SK-N-SH (cell line): ENCODE results near the gene PELI1. TPM values are rescaled to one million over a fixed set of nuclear protein-coding genes. Genes with fewer than 3 reads are reported as not detected.

Experiments used
- CTCF ChIA-PET: fragments of 300-600, 350-600 bp; formaldehyde crosslinking; extraction: SDS; loops from one replicate; lab custom pipeline; 2021; lab: Yijun Ruan, JAX
- POLR2A ChIA-PET: fragments of 350-600 bp; sonication (Branson Sonifier 250); formaldehyde crosslinking; extraction: SDS; loops from one replicate; lab custom pipeline; 2020; ENCODE audit warnings: antibody characterized with exemption, inconsistent platforms; lab: Yijun Ruan, JAX
- DNase-seq: peaks from one replicate; pipeline ENCODE4 v3.0.0; 2012
- H2AFZ ChIP-seq: fragments of 200-600 bp; sonication (generic); 2 replicates; pipeline ENCODE4 v1.8.1; 2016; ENCODE audit warnings: antibody characterized with exemption, mild to moderate bottlenecking, low read depth
- H3F3A ChIP-seq: fragments of 200-600 bp; sonication (generic); replicated peaks from 2 replicates; pipeline ENCODE3; 2016; ENCODE audit warnings: antibody characterized with exemption, mild to moderate bottlenecking; ENCODE audit not compliant: insufficient read depth
- H3K27ac ChIP-seq, 2 experiments: fragments of 200-500 bp in 1 of 2; fragments of 200-600 bp in 1 of 2; sonication (Bioruptor generic) in 1 of 2; sonication (generic), shearing (Covaris generic) in 1 of 2; 2 replicates each; pipeline versions ENCODE4 v1.5.1 to v1.6.1; 2014 to 2016; ENCODE audit warnings: low read depth in 2 of 2, inconsistent platforms in 1 of 2, low read length in 1 of 2, mild to moderate bottlenecking in 1 of 2, mixed read lengths in 1 of 2
- H3K27me3 ChIP-seq: fragments of 200-600 bp; sonication (generic), shearing (Covaris generic); 2 replicates; pipeline ENCODE4 v1.6.1; 2016; ENCODE audit warnings: mixed run types; ENCODE audit not compliant: insufficient read depth
- H3K36me3 ChIP-seq, 2 experiments: fragments of 200-500 bp in 1 of 2; fragments of 200-600 bp in 1 of 2; sonication (Bioruptor generic) in 1 of 2; sonication (generic) in 1 of 2; replicated peaks in 1 of 2; 2 replicates each; pipeline versions ENCODE3 to v1.5.1; 2014 to 2016; ENCODE audit warnings: low read length in 1 of 2, mild to moderate bottlenecking in 1 of 2; ENCODE audit not compliant: insufficient read depth in 2 of 2, control insufficient read depth in 1 of 2
- H3K4me1 ChIP-seq, 2 experiments: fragments of 200-500 bp in 1 of 2; fragments of 200-600 bp in 1 of 2; sonication (Bioruptor generic) in 1 of 2; sonication (generic), shearing (Covaris generic) in 1 of 2; 2 replicates each; pipeline versions ENCODE4 v1.5.1 to v1.6.1; 2014 to 2016; ENCODE audit warnings: low read depth in 1 of 2, low read length in 1 of 2, mixed run types in 1 of 2; ENCODE audit not compliant: insufficient read depth in 2 of 2, control insufficient read depth in 1 of 2
- H3K4me2 ChIP-seq: fragments of 200-600 bp; sonication (generic), shearing (Covaris generic); 2 replicates; pipeline ENCODE4 v1.6.1; 2017; ENCODE audit warnings: mixed run types
- H3K4me3 ChIP-seq, 2 experiments: fragments of 200-500 bp in 1 of 2; fragments of 200-600 bp in 1 of 2; sonication (Bioruptor generic) in 1 of 2; sonication (generic), shearing (Covaris generic) in 1 of 2; 2 replicates each; pipeline versions ENCODE4 v1.5.1 to v1.8.1; 2014 to 2016; ENCODE audit warnings: low read depth in 2 of 2, inconsistent platforms in 1 of 2, low read length in 1 of 2, mild to moderate bottlenecking in 1 of 2, mixed read lengths in 1 of 2, moderate library complexity in 1 of 2
- H3K79me2 ChIP-seq: fragments of 200-600 bp; sonication (generic); 2 replicates; pipeline ENCODE4 v1.8.1; 2017; ENCODE audit warnings: mild to moderate bottlenecking; ENCODE audit not compliant: insufficient read depth
- H3K9ac ChIP-seq: fragments of 200-600 bp; sonication (generic); 2 replicates; pipeline ENCODE4 v1.6.1; 2017; ENCODE audit warnings: mixed run types
- H3K9me2 ChIP-seq: fragments of 200-600 bp; sonication (generic); 2 replicates; pipeline ENCODE4 v1.6.1; 2017; ENCODE audit warnings: mixed run types
- H3K9me3 ChIP-seq: fragments of 200-600 bp; sonication (generic); 2 replicates; pipeline ENCODE4 v1.6.1; 2017; ENCODE audit warnings: mixed run types, mild to moderate bottlenecking, moderate library complexity
- H4K20me1 ChIP-seq: fragments of 200-600 bp; sonication (generic); 2 replicates; pipeline ENCODE4 v1.6.1; 2017; ENCODE audit warnings: mild to moderate bottlenecking, mixed run types; ENCODE audit not compliant: insufficient read depth
- CHD2 ChIP-seq: fragments of 150-350 bp; IDR thresholded peaks from 2 replicates; pipeline ENCODE4 v1.6.1; 2018; ENCODE audit warnings: low read length; ENCODE audit not compliant: partially characterized antibody
- FOSL2 ChIP-seq: IDR thresholded peaks from 2 replicates; pipeline ENCODE4 v1.4.0; 2012; ENCODE audit warnings: low read depth, mild to moderate bottlenecking, moderate library complexity, borderline replicate concordance
- GATA2 ChIP-seq: sonication (generic); formaldehyde crosslinking; IDR thresholded peaks from 2 replicates; pipeline ENCODE4 v1.5.0; 2020; ENCODE audit warnings: mild to moderate bottlenecking, missing genetic modification reagents
- IRF3 ChIP-seq: fragments of 150-350 bp; IDR thresholded peaks from 2 replicates; pipeline ENCODE4 v1.6.1; 2016; ENCODE audit warnings: mild to moderate bottlenecking, low read depth, low read length
- JUND ChIP-seq: IDR thresholded peaks from 2 replicates; pipeline ENCODE4 v1.4.0; 2012
- NFIC ChIP-seq: IDR thresholded peaks from 2 replicates; pipeline ENCODE4 v1.4.0; 2012; ENCODE audit warnings: borderline replicate concordance
- PBX3 ChIP-seq: IDR thresholded peaks from 2 replicates; pipeline ENCODE4; 2012
- RCOR1 ChIP-seq: fragments of 150-350 bp; IDR thresholded peaks from 2 replicates; pipeline ENCODE4 v1.6.1; 2017; ENCODE audit warnings: antibody characterized with exemption, low read length
- RFX5 ChIP-seq: IDR thresholded peaks from 2 replicates; pipeline ENCODE4 v1.6.1; 2012; ENCODE audit warnings: mild to moderate bottlenecking, improper control_type of control experiment, low read length
- RXRA ChIP-seq: IDR thresholded peaks from 2 replicates; pipeline ENCODE4 v1.4.0; 2012; ENCODE audit warnings: low read depth, mild to moderate bottlenecking, borderline replicate concordance
- TCF12 ChIP-seq: IDR thresholded peaks from 2 replicates; pipeline ENCODE4 v1.4.0; 2012
- USF1 ChIP-seq: IDR thresholded peaks from 2 replicates; pipeline ENCODE4 v1.4.0; 2012; ENCODE audit warnings: low read depth, borderline replicate concordance
- YY1 ChIP-seq: IDR thresholded peaks from 2 replicates; pipeline ENCODE4 v1.4.0; 2012; ENCODE audit warnings: low read depth, mild to moderate bottlenecking
- WGBS: methylation state at CpG from one replicate; pipeline ENCODE4 v1.1.6; 2017; ENCODE audit warnings: low lambda C conversion rate; 5-methylcytosine and 5-hydroxymethylcytosine counted together
- polyA plus RNA-seq, 3 experiments: library from polyadenylated mRNA; depleted of rRNA; stranded (reverse); fragments of >200 nt; gene quantifications; 2 replicates each; pipeline ENCODE4 v1.2.3, GENCODE V29; 2012

PELI1 gene
- polyA plus RNA-seq, 1 of the 3 experiments (the other 2 are of a cell fraction) = 4.2 TPM

GRCh38 chr2:64137996-64138395 lies 6.2 kb downstream of the PELI1 start (continued):
- TF ChIP-seq GATA2 (CRISPR knock-in tag) (no peak), CHD2 (no peak), RCOR1 (no peak), RXRA (no peak), YY1 (no peak)

GRCh38 chr2:64137567-64137966 lies 6.7 kb downstream of the PELI1 start:
- DNase-seq = no peak
- 26% methylated on average over 3 of the region's 3 CpGs for WGBS

More at GRCh38 chr2:64137567-64137966, 6.7 kb downstream of the PELI1 start:
- TF ChIP-seq USF1 (peak; percentile 71; the same call in 1 of the 2 replicates), RFX5 (no peak), NFIC (no peak), JUND (peak; percentile 60), TCF12 (peak; percentile 51; the same call in 1 of the 2 replicates), FOSL2 (peak; percentile 39; the same call in 1 of the 2 replicates), PBX3 (no peak), IRF3 (no peak)
- TF ChIP-seq, all 33 proteins: peak for 4
- H3K27me3 ChIP-seq = no peaks in the 10 kb centered on the region
- no peak overlapping the region for H2AFZ ChIP-seq
- ChIA-PET CTCF (interaction anchor here (1.7 kb wide), 1 partner anchor 88 kb away, joined by 3 read pairs; no protein-coding TSS in a partner anchor), POLR2A (no interaction called here)
- H3K9me2 ChIP-seq = no peaks in the 10 kb centered on the region
- H3F3A ChIP-seq = peaks cover 28% of the 10 kb centered on the region
- H3K79me2 ChIP-seq = peaks cover 87% of the 10 kb centered on the region
- peak overlapping the region in 1 of 2 experiments; percentile 45; a peak in 1 of 4 replicates for H3K27ac ChIP-seq
- 0 out of 2 replicates have a peak, but pooled peaks cover 5% of the 10 kb centered on the region for H4K20me1 ChIP-seq
- H3K4me2 ChIP-seq = no peak overlapping the region
- H3K4me1 ChIP-seq = peaks cover 31 to 45% of the 10 kb centered on the region in 2 experiments; a peak in 3 of 4 replicates
- H3K36me3 ChIP-seq = no peaks in the 10 kb centered on the region
- H3K9me3 ChIP-seq = no peaks in the 10 kb centered on the region
- no peak overlapping the region for H3K9ac ChIP-seq
- H3K4me3 ChIP-seq = no peak overlapping the region
